Sigmoid colon (tissue), 7 donors: ENCODE results near the gene KCNN1. TPM values are rescaled to one million over a fixed set of nuclear protein-coding genes. Genes with fewer than 3 reads are reported as not detected.

Source experiments
- DNase-seq: peaks from one replicate; pipeline ENCODE4 v3.0.0-alpha.2; 2019
- H3K27ac ChIP-seq, 4 donors: fragments of 200-600 bp; sonication (generic); one replicate each; pipeline ENCODE4 v1.5.1; 2016 to 2019; ENCODE audit warnings: mild to moderate bottlenecking in 1 of 4
- H3K27me3 ChIP-seq, 3 donors: fragments of 200-600 bp; sonication (generic); one replicate each; pipeline ENCODE4 v1.5.1; 2019; ENCODE audit warnings: mild to moderate bottlenecking in 1 of 3
- H3K36me3 ChIP-seq, 4 donors: fragments of 200-600 bp; sonication (generic); one replicate each; pipeline ENCODE4 v1.5.1; 2016 to 2019
- H3K4me1 ChIP-seq, 4 donors: fragments of 200-600 bp; sonication (generic); one replicate each; pipeline ENCODE4 v1.5.1; 2017 to 2019
- H3K4me3 ChIP-seq, 4 donors: fragments of 200-600 bp; sonication (generic); one replicate each; pipeline ENCODE4 v1.5.1; 2017 to 2019; ENCODE audit warnings: mild to moderate bottlenecking in 2 of 4, moderate library complexity in 1 of 4
- H3K9me3 ChIP-seq, 4 donors: fragments of 200-600 bp in 3 of 4; sonication (generic) in 3 of 4; one replicate each; pipeline versions ENCODE4 v1.5.1 to v1.6.1; 2013 to 2019
- EP300 ChIP-seq, 4 donors: sonication (generic); formaldehyde crosslinking; IDR thresholded peaks; one replicate each; pipeline ENCODE4 v1.6.1; 2017; ENCODE audit warnings: antibody characterized with exemption in 4 of 4
- POLR2A ChIP-seq, 2 donors: fragments of 450-650 bp; IDR thresholded peaks; one replicate each; pipeline ENCODE4 v1.6.1; 2016; ENCODE audit warnings: antibody characterized with exemption in 2 of 2, mild to moderate bottlenecking in 2 of 2, moderate library complexity in 2 of 2
- POLR2AphosphoS5 ChIP-seq, 4 donors: sonication (generic); formaldehyde crosslinking; IDR thresholded peaks; one replicate each; pipeline ENCODE4 v1.6.1; 2017; ENCODE audit warnings: antibody characterized with exemption in 4 of 4
- WGBS, 2 donors: extraction: QIAGEN DNeasy Blood & Tissue Kit; methylation state at CpG; one replicate each; pipeline ENCODE4 v1.1.7; 2013; 5-methylcytosine and 5-hydroxymethylcytosine counted together
- intact Hi-C: fragments of 100-400 bp; cut with DNase I; formaldehyde crosslinking; loops from one replicate; pipeline ENCODE4 v1.15.1; 2023
- polyA plus RNA-seq, 3 donors: library from polyadenylated mRNA; stranded (reverse); fragments of 200-250 nt; gene quantifications; one replicate each; pipeline ENCODE4 v1.2.3, GENCODE V29; 2013
- total RNA-seq, 4 donors: library from RNA; depleted of rRNA; stranded (reverse); fragments of >200 nt; gene quantifications; one replicate each; pipeline ENCODE4 v1.1.0, GENCODE V29; 2016
- TF ChIP-seq, protein P1 (sequence below), 4 experiments: fragments of 450-650 bp in 3 of 4; fragments of 200-600 bp in 1 of 4; IDR thresholded peaks; one replicate each; pipeline ENCODE4 v1.5.1; 2016 to 2019; ENCODE audit warnings: antibody characterized with exemption in 4 of 4, mild to moderate bottlenecking in 3 of 4, moderate library complexity in 2 of 4
- donor health status: healthy with polysubstance abuse.
- donor health status: Bipolar disorder and iron deficiency.
- donor health status: healthy.

Gene KCNN1
- total and polyA plus RNA-seq, 7 donors, result 0.17 to 0.55 (median 0.33) TPM; not detected in 4

DNA sequence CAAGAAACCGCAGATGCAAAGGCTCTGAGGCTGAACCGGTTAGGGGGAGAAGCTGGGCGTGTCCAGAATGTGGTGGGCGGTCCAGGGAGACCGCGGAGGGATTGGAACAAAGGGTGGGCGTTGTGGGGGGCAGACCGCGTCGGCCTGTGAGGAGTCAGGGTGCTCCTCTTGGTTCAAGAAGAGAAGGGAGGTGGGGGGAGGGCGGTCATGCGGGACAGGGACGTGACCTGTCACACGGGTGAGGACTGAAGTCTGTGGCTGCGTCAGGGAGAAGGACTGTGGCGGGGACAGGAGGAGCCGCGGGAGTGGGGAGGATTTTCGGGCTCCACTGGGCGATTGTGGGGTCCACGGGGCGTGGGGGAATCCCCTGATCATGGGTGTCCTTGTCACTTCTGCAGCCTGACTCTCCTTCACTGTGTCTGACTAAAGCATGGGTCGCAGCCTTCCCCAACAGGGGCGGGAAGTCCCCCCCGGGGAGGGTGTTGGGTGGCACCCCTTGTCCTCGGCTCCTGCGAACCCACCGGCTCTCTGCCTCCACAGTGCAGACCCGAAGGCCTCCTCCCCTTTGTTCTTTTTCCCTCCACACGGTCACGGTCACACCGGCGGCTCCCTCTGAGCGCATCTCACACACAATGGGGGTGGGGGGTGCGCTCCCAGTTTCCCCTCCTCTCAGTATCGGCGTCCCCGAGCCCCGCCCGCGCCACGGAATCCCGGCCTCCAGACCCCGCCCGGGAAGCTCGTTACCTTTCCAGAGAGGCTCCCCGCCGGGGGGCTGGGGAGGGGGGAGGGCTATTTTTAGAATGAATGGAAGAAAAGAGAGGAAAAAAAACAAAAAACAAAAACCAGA lies 16.4 kb upstream of the KCNN1 start:
- DNase-seq, result no peak
- WGBS, 2 donors, result 1 to 2% methylated on average over 48 of the region's 48 CpGs
- TF ChIP-seq, protein P1, sequence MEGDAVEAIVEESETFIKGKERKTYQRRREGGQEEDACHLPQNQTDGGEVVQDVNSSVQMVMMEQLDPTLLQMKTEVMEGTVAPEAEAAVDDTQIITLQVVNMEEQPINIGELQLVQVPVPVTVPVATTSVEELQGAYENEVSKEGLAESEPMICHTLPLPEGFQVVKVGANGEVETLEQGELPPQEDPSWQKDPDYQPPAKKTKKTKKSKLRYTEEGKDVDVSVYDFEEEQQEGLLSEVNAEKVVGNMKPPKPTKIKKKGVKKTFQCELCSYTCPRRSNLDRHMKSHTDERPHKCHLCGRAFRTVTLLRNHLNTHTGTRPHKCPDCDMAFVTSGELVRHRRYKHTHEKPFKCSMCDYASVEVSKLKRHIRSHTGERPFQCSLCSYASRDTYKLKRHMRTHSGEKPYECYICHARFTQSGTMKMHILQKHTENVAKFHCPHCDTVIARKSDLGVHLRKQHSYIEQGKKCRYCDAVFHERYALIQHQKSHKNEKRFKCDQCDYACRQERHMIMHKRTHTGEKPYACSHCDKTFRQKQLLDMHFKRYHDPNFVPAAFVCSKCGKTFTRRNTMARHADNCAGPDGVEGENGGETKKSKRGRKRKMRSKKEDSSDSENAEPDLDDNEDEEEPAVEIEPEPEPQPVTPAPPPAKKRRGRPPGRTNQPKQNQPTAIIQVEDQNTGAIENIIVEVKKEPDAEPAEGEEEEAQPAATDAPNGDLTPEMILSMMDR (IDR thresholded peaks at IDR 0.05), result no peak
- Histone ChIP-seq H3K9me3 (no peaks in the 10 kb centered on the region), H3K27me3 (peaks cover 35 to 68% (median 57%) of the 10 kb centered on the region in 3 donors), H3K27ac (no peak overlapping the region), H3K4me3 (no peak overlapping the region), H3K36me3 (no peaks in the 10 kb centered on the region), H3K4me1 (peaks cover 0 to 48% (median 47%) of the 10 kb centered on the region in 4 donors)
- intact Hi-C loops, result no loop called here

DNA sequence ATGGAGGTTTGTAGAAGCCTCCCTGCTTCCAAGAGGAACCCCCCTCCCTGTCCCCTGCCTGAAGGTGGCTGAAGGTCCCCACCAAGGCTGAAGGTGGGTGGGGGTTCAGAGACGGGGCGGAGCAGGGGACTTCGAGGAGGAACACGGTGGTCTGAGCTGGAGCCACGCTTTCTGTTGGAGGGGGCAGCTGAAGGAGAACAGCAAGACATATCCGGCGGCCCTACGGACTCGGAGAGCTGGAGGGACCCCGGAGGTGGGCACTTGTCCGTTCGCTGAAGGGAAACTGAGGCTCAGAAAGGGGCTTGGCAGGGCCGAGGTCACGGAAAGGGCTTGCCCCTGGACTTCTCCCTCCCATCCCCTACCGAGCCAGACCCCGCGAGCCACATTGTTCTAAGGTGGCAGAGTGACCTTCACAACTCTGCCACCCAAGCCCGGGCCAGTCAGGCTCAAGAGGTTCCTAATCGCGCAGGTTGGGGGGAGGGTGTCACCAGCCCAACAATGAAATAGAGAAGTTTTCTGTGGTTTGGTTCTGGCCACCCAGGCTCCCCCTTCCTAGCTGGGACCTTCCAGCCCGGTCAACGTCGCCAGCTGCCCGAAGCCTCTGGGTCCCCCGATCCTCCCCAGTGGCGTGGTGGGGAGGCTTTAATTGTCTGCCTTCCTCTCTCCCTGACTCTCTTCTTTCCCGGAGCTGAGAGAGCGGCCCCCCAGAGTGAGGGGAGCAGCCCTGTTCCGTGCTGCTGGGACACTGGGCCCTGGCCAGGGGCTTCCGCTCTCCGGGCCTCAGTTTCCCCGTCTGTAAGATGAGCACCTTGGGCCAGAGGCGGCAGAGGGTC lies 15.5 kb upstream of the KCNN1 start:
- TF ChIP-seq, protein P1 (IDR thresholded peaks at IDR 0.05), result no peak
- TF ChIP-seq POLR2AphosphoS5 (IDR thresholded peaks at IDR 0.05) (no peak), POLR2A (IDR thresholded peaks at IDR 0.05) (no peak), EP300 (IDR thresholded peaks at IDR 0.05) (no peak)
- Histone ChIP-seq H3K4me1 (peaks cover 0 to 48% (median 47%) of the 10 kb centered on the region in 4 donors), H3K36me3 (no peaks in the 10 kb centered on the region), H3K4me3 (no peak overlapping the region), H3K9me3 (no peaks in the 10 kb centered on the region), H3K27me3 (peaks cover 35 to 77% (median 63%) of the 10 kb centered on the region in 3 donors), H3K27ac (no peak overlapping the region)
- intact Hi-C loops, result no loop called here
- no peak for DNase-seq
- WGBS, 2 donors, result 1 to 5% methylated on average over 33 of the region's 33 CpGs

DNA sequence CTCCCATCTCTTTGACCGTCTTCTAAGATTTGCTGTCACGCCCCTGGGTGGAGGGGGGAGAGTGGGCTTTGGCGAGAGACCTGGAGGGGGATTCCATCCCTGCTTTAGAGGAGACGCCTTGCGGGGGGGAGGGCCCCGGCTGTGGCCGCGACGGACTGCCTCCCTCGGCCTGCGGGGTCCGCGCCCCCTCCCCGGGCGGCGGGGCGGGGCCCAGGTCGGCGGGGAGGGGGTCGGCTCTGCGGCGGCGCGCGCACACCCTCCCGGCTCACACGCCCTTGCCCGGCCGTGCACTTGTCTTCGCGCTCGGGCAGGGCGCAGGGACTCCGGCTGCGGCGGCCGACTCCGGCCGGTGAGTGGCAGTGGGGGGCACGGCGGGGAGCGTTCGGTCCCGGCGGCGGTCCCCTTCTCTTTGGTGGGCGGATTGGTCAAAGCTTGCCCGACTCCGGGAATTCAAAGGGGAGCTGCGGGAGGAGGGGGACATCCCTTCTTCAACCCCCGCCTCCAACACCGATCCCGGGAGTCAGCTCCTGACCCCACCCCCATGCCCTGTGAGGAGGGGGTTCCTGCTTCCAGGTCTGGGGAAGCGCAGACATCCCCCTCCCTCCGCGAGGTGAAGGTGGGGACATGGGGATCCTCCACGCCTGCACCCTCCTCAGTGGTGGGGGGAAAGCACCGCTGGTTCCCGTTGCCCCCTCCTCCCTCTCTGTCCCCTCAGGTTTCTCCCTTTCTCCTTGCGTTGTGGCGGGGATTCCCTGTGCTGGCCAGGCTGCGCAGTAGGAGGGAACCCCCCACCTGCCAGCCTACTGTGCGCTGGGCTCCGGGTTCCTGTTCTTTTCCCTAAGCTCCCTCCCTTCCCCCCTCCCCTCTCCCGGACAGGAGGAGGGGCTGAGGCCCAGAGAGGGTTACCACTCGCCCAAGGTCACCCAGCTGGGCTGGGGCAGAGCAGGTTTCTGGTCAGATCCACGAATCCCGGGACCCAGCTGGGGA lies 14.6 kb upstream of the KCNN1 start:
- Histone ChIP-seq H3K9me3 (no peaks in the 10 kb centered on the region), H3K4me1 (peaks cover 0 to 44% (median 43%) of the 10 kb centered on the region in 4 donors), H3K27me3 (peaks cover 35 to 82% (median 67%) of the 10 kb centered on the region in 3 donors), H3K4me3 (no peak overlapping the region), H3K27ac (no peak overlapping the region), H3K36me3 (no peaks in the 10 kb centered on the region)
- intact Hi-C loops, result no loop called here
- no peak for TF ChIP-seq POLR2AphosphoS5 (IDR thresholded peaks at IDR 0.05)
- no peak for TF ChIP-seq EP300 (IDR thresholded peaks at IDR 0.05)
- TF ChIP-seq, protein P1 (IDR thresholded peaks at IDR 0.05), result no peak
- TF ChIP-seq POLR2A (IDR thresholded peaks at IDR 0.05), result no peak
- no peak for DNase-seq
- 1% methylated on average over 68 of the region's 68 CpGs for WGBS, 2 donors

DNA sequence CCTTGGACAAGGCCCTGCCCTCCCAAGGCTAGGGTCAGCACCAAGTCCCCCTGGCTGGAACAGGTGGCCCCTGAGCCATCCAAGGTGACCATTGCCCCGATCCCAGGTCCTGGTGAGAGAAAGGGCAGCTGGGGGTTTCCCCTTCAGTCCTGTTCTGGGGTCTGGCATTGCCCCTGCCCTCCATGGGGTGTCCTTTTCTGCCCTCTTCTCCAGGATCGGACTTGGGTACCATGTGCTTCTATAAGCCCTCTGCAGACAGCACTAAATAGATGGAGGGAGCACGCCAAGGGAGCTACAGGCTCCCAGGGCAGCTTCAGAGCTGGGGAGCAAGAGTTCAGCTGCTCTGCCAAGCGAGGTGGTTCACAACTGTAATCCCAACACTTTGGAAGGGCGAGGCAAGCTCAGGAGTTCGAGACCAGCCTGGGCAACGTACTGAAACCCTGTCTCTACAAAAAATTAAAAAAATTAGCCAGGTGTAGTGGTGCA lies 13.5 kb upstream of the KCNN1 start:
- intact Hi-C loops, result no loop called here
- Histone ChIP-seq H3K4me1 (peaks cover 0 to 39% (median 37%) of the 10 kb centered on the region in 4 donors), H3K9me3 (no peaks in the 10 kb centered on the region), H3K4me3 (no peak overlapping the region), H3K27me3 (peaks cover 35 to 91% (median 67%) of the 10 kb centered on the region in 3 donors), H3K27ac (no peak overlapping the region), H3K36me3 (no peaks in the 10 kb centered on the region)
- TF ChIP-seq POLR2AphosphoS5 (IDR thresholded peaks at IDR 0.05) (no peak), POLR2A (IDR thresholded peaks at IDR 0.05) (no peak), EP300 (IDR thresholded peaks at IDR 0.05) (no peak)
- TF ChIP-seq, protein P1 (IDR thresholded peaks at IDR 0.05), result no peak
- 30 to 55% methylated on average over 7 of the region's 7 CpGs for WGBS, 2 donors
- no peak for DNase-seq
